ENCODE results near the gene RPRM.

GRCh38 chr2:153474407-153474806, 4.2 kb downstream of the RPRM start:
- TF ChIP-seq EZH2 (IDR thresholded peaks at IDR 0.05; ENCODE audit: low read depth, unreplicated experiment) (no peak), CTCF (conservative IDR thresholded peaks at IDR 0.05; ENCODE audit: low read depth in 2 of 2) (no peak), EZH2phosphoT487 (IDR thresholded peaks at IDR 0.05; ENCODE audit: unreplicated experiment) (no peak), POLR2AphosphoS5 (IDR thresholded peaks at IDR 0.05; ENCODE audit: low read depth) (no peak), REST (IDR thresholded peaks at IDR 0.05; ENCODE audit: unreplicated experiment) (no peak), CREB1 (CRISPR knock-in tag; IDR thresholded peaks at IDR 0.05; ENCODE audit: low read depth) (no peak), ZNF331 (CRISPR knock-in tag; IDR thresholded peaks at IDR 0.05; ENCODE audit: low read depth) (no peak), JUNB (IDR thresholded peaks at IDR 0.05; ENCODE audit: unreplicated experiment) (no peak), ZNF114 (CRISPR knock-in tag; IDR thresholded peaks at IDR 0.05) (no peak), ETS1 (IDR thresholded peaks at IDR 0.05) (no peak), STAT1 (IDR thresholded peaks at IDR 0.05; ENCODE audit: unreplicated experiment) (no peak), NANOG (IDR thresholded peaks at IDR 0.05; ENCODE audit: borderline replicate concordance) (no peak)
